GM19468 (cell line): ENCODE data around the gene PECR.

Experiments used
- ATAC-seq: cut with Tn5 transposase; IDR thresholded peaks from one replicate; pipeline ENCODE4 v1.9.1; 2021; ENCODE audit warnings: mild to moderate bottlenecking, moderate library complexity, moderate number of reproducible peaks; ENCODE audit not compliant: unreplicated experiment; ENCODE audit errors: extremely low read depth

PECR gene

GRCh38 chr2:216074380-216074779 is 7.2 kb downstream of the PECR start:
- no peak for ATAC-seq

GRCh38 chr2:216073773-216074172 is 7.8 kb downstream of the PECR start:
- ATAC-seq = no peak

GRCh38 chr2:216072473-216072872 is 9.1 kb downstream of the PECR start:
- no peak for ATAC-seq

- ATAC-seq = no peak
Measured at GRCh38 chr2:216071111-216071851, 10.3 kb downstream of the PECR start.

- no peak for ATAC-seq
Measured at GRCh38 chr2:216070195-216070594, 11.4 kb downstream of the PECR start.

- ATAC-seq = no peak
Measured at GRCh38 chr2:216069028-216069427, 12.6 kb downstream of the PECR start.

- ATAC-seq = no peak
Measured at GRCh38 chr2:216066230-216066629, 15.4 kb downstream of the PECR start.

GRCh38 chr2:216064665-216065064 is 16.9 kb downstream of the PECR start:
- no peak for ATAC-seq

- ATAC-seq = no peak
Measured at GRCh38 chr2:216064014-216064630, 17.5 kb downstream of the PECR start.

- no peak for ATAC-seq
Measured at GRCh38 chr2:216059233-216059834, 22.3 kb downstream of the PECR start.

GRCh38 chr2:216057688-216058193 is 23.9 kb downstream of the PECR start:
- ATAC-seq = peak; percentile 82

GRCh38 chr2:216056739-216057138 is 24.9 kb downstream of the PECR start:
- ATAC-seq = peak; percentile 12

GRCh38 chr2:216055680-216056079 is 25.9 kb downstream of the PECR start:
- no peak for ATAC-seq

GRCh38 chr2:216052420-216052819 is 29.2 kb downstream of the PECR start:
- ATAC-seq = no peak

GRCh38 chr2:216051350-216051749 is 30.3 kb downstream of the PECR start:
- no peak for ATAC-seq

- no peak for ATAC-seq
Measured at GRCh38 chr2:216049452-216049851, 32.2 kb downstream of the PECR start.

- no peak for ATAC-seq
Measured at GRCh38 chr2:216047397-216047796, 34.2 kb downstream of the PECR start.

GRCh38 chr2:216044883-216045486 is 36.6 kb downstream of the PECR start:
- ATAC-seq = no peak

- no peak for ATAC-seq
Measured at GRCh38 chr2:216043949-216044348, 37.7 kb downstream of the PECR start.

GRCh38 chr2:216041438-216041837 is 40.2 kb downstream of the PECR start:
- no peak for ATAC-seq

GRCh38 chr2:216039918-216040317 is 41.7 kb downstream of the PECR start:
- ATAC-seq = no peak
